ENCODE measurements around the gene ADNP.
"Not testable (repeated sequence)": the region's sequence is repeated elsewhere in the genome, so short reads cannot be mapped to it uniquely, and the experiment has no call there.

ADNP gene

DNA sequence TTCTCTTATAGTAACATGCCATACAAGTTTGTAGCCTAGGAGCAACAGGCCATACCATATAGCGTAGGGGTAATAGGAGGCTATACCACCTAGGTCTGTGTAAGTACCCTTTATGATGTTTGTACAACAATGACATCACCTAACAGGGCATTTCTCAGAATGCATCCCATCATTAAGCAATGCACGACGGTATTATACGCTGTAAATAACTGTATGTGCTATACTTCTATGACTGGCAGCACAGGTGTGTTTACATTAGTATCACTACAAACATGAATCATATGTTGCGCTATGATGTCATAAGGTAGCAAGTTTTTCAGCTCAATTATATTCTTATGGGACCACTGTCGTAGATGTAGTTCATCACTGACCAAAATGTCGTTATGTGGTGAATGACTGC lies 31.0 kb downstream of the ADNP start:
- no peak for FAIRE-seq

- no peak for FAIRE-seq
These were observed 32.8 kb downstream of the ADNP start for GRCh38 chr20:50898475-50898874.

DNA sequence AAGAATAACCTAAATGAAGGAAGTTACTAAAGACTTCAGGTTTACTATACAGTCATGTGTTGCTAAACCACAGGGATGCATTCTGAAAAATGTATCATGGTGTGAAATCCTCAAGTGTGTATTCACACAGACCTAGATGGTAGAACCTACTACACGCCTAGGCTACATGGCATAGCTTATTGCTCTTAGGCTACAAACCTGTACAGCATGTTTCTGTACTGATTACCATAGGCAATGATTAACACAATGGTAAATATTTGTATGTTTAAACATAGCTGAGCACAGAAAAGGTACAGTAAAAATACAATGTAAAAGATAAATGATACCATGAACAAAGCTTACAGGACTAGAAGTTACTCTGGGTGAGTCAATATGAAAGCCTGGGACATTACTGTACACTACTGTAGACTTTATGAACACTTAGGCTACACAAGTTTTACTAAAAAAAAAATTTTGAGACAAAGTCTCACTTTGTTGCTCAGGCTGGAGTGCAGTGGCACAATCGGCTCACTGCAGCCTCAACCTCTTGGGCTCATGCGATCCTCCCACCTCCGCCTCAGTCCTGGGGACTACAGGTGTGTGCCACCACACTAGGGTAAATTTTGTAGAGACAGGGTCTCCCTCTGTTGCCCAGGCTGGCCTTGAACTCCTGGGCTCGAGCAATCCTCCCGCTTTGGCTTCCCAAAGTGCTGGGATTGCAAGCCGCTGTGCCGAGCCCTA lies 36.0 kb downstream of the ADNP start:
- FAIRE-seq = no peak

DNA sequence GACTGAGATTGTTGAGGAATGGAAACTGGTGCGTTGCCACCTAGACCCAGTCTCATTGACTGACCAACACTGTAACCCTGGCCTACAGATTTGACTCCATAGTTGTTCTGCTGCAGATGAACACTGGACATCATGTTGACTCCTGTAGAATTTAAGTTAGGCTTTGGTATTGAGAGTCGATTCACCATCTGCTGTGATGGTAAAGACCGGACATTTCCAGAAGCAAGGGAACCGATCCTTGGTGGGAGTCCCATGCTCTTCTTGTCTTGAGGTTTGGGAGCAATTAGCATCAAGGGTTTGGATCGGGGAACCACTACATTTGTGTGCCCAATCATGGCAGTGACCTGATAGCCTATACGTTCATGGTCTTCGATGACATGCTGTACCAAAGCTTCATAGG lies 37.6 kb downstream of the ADNP start:
- FAIRE-seq = no peak

DNA sequence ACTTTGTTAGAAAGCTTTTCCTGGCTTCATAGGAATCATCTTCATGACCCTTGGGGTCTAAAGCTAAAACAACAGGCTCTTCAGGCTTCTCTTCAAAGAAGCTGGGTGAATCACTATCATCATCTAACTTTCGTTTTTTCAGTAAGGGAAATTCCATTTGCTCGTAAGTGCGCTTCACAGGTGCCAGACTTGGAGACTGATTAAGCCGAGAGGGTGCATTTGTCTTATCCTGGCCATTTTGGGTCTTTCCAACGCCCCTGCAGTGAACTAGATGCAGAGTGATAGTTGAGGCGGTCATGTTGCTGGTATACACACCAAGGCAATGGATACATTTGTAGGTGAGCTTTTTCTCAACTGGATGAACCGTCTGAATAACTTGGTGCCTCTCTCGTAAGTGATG lies 38.8 kb downstream of the ADNP start:
- no peak for FAIRE-seq

GRCh38 chr20:50891138-50891537 lies 40.1 kb downstream of the ADNP start:
- FAIRE-seq = no peak

DNA sequence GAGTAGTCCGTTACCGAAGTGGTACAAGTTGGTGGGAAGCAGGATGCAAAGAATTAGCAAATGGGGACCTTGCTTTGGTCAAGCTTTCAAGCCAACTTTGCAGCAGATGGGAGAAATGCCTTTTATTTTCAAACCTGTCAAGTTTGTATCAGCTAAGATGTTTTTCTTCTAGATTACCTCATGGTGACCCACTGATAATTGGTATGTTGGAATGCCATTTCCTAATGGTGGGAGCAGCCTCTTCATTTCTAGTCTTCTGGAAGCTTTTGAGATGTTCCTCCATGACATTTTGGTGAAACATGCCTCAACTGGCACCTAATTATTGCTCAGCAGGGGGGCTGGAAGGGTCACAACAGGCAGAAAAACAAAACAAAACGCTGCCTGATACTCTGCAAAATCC lies 43.7 kb downstream of the ADNP start:
- no peak for FAIRE-seq

GRCh38 chr20:50886184-50886790 lies 45.0 kb downstream of the ADNP start:
- FAIRE-seq = no peak

DNA sequence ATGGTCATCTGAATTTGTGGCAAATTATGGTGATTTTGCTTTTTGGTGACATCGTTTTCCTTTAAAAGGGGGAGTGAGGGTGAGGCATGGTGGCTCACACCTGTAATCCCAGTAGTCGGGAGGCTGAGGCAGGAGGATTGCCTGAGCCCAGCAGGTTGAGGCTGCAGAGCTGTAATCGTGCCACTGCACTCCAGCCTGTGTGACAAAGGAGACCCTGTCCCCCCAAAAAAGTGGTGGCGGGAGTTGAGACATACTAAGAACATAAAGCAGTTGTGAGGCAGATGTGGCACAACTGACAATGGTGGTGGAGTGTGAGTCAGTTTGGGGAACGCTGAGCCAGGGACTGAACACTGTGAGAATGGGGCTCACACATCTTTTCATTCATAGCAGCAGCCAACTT lies 45.5 kb downstream of the ADNP start:
- no peak for FAIRE-seq

- FAIRE-seq = no peak
These were observed 46.2 kb downstream of the ADNP start for GRCh38 chr20:50885068-50885467.

DNA sequence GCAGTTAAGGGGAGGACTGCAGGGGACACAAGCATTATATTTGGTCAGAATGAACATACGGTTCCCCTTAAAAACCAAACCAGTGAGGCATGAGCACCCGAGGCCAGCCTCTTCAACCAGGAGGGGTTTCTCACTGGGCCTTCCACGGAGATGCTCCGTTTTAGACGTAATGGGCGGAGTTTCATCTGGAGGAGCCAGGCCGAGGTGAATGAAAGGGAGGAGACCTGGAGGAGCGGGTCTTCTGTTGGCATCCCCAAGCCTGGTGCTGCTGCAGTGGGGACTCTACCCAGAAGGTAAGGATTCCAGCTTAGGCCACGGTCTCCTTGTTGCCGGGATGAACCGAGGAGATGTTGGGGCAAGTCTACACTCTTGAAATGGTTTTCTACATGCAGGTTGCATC lies 47.4 kb downstream of the ADNP start:
- FAIRE-seq = no peak

DNA sequence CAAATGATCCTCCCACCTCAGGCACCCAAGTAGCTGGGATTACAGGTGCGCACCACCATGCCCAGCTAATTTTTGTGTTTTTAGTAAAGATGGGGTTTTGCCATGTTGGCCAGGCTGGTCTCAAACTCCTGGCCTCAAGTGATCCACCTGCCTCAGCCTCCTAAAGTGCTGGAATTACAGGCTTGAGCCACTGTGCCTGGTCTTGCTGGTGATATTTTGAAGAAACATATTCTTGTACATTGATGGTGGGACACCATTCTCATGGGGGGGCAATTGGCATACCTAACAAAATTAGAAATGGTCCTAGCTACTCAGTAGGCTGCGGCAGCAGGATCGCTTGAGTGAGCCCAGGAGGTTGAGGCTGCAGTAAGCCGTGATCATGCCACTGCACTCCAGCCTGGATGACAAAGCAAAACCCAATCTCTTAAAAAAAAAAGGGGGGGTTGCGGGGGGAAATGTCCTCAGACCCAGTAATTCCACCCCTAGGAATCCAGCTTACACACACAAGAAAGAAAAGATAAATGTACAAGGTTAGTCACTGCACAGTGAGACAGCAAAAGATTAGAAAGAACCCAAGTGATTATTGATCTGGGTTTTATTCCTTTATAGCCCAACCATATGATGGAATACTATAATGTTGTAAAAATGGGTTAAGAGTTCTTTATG lies 49.3 kb downstream of the ADNP start:
- not testable (repeated sequence) for FAIRE-seq

DNA sequence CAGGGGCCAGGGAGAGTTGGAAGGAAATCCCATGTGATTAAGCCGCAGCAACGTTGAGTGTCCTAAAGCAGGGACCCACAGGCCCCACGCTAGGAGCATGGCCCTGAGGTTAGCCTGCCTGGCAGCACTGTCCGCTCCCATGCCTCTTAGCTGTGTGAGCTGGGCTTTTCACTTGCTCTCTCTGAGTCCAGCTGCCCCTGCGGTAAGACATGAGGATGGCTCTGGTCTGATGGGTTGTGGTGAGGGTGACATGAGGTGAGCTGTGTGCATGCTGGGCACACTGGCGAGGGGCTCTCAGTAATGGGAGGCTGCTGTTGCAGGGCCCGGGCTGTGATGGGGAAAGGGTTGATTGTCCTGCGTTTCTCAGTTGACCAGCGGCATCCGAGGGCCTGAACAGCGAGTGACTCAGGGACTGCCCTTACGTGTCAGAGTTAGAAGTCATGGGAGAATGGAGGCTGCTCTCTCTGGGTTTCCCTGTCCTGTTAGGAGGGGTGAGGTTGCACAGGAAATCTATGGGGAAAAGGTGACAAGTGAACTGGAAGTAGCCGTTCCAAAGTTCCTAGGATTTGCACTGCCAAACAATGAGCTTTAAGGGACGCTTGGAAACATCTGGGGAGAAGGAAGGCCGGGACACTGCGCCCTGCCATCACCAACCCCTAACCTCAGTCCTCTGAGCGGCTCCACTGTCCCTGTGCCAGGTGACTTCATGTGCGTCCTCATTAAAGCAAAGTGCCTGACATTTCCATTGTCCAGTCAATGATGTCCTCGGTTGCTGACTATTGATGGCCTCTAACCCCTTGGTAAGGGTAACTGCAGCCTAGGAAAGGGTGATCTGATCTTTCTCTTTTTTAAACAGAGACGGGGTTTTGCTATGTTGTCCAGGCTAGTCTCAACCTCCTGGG lies 51.3 kb downstream of the ADNP start:
- FAIRE-seq = no peak

- FAIRE-seq = no peak
These were observed 53.9 kb downstream of the ADNP start for GRCh38 chr20:50877232-50877743.

DNA sequence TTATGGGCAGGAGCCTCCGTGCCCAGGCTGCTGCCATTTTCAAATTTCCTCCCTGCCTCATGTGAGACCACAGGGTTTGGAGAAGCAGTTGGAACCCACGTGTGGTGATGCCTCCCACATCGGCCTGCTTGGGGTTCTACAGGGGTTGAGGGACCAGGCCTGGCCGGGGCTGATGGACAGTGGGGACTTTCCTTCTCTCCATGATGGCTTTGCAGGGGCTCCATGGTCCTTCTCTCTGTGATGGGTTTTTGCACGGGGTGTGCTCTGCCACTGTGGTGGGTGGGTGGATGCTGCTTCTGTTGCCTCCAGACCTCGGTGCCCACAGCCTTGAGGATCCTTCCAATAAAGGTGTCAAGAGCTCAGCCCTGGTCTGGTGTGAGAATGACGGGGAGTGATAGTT lies 54.4 kb downstream of the ADNP start:
- FAIRE-seq = no peak

DNA sequence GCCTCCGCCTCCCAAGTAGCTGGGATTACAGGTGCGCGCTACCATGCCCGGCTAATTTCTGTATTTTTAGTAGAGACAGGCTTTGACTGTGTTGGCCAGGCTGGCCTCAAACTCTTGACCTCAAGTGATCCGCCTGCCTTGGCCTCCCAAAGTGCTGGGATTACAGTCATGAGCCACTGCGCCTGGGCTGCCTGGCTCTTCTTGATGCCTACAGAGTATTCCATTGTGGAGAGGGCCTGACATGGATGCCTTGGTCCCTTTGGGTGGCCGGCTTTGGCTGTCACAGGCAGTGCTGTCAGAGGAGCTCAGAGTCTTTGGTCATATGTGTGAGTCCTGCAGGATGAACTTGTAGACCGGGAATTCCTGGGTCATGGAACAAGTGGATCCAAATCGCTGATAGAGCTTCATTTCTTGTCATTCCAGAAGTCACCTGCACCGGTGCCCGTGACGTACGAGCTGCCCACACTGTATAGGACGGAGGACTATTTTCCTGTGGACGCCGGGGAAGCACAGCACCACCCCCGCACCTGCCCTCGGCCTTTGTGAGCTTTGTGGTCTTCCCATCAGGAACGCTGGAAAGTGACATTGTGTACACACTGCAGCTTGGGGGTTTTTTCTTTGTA lies 55.1 kb downstream of the ADNP start:
- FAIRE-seq = no peak

GRCh38 chr20:50874758-50875665 lies 56.2 kb downstream of the ADNP start:
- no peak for FAIRE-seq

- FAIRE-seq = no peak
These were observed 57.0 kb downstream of the ADNP start for GRCh38 chr20:50874111-50874757.

- no peak for FAIRE-seq
These were observed 57.7 kb downstream of the ADNP start for GRCh38 chr20:50873585-50873984.

DNA sequence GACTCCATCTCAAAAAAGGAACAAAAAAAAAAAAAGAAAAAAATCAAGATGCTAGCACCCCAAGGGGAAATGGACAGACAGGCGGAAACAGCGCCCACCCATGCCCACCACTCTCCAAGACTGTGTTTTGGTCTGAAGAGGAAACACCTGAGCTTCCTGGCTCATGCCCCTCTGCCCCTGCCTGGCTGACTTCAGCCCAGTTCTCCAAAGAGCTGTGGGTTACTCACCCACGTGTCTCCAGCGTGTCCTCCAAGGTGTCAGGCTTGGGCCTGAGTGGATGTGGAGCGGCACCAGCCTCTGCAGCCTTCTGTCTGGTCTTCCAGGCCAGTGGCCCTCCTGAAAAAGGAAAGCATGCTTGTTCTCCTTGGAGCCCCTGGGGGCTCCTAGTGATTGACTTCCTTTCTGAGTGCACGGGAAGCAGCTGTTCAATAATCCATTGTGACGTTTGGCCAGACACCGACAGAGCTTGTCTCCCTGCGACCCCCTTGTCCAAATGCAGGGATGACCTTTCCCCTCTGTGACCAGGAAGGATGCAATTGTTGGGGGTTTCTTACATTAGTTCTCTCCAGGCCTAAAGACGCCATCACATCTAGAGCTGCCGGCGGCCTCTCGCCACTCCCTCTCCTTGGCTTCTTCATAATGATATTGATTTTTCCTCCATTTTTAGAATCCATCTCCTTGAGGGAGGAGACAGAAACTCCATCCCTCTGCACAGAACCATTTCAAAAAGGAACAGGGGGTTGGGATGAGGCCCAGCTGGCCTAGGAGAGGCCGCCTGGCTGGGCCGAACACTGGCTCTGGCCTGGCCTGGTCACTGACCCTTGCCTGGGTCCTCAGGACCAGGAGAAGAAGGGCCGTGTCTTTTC lies 58.4 kb downstream of the ADNP start:
- FAIRE-seq = no peak
